Natural killer cell (primary cell): ENCODE results near the gene SCGB3A2. TPM values are rescaled to one million over a fixed set of nuclear protein-coding genes. Genes with fewer than 3 reads are reported as not detected.

Source experiments
- ATAC-seq, 3 donors: fragments of 150-1000 bp in 2 of 3; fragments of 200-7000 bp in 1 of 3; cut with Tn5 transposase; 1 replicate in 1 of 3; 2 replicates in 2 of 3; pipeline ENCODE4 v1.10.0; 2021; ENCODE audit warnings: mild to moderate bottlenecking in 2 of 3, moderate library complexity in 2 of 3
- DNase-seq, 2 donors: peaks; one replicate each; pipeline versions ENCODE4 v3.0.0 to v3.0.0-alpha.2; 2013 to 2021; ENCODE audit warnings: mixed read lengths in 1 of 2
- H3K27ac ChIP-seq: one replicate; pipeline ENCODE4 v1.5.1; 2013; ENCODE audit warnings: mild to moderate bottlenecking, low read length
- H3K27me3 ChIP-seq: one replicate; pipeline ENCODE4 v1.6.1; 2013; ENCODE audit warnings: low read length; ENCODE audit not compliant: control insufficient read depth, insufficient read depth
- H3K36me3 ChIP-seq: one replicate; pipeline ENCODE4 v1.6.1; 2013; ENCODE audit warnings: low read length; ENCODE audit not compliant: control insufficient read depth, insufficient read depth
- H3K4me1 ChIP-seq: one replicate; pipeline ENCODE4 v1.6.1; 2013; ENCODE audit warnings: low read length; ENCODE audit not compliant: control insufficient read depth, insufficient read depth
- H3K4me3 ChIP-seq: one replicate; pipeline ENCODE4 v1.5.1; 2013; ENCODE audit warnings: low read length
- H3K9me3 ChIP-seq: one replicate; pipeline ENCODE4 v1.6.1; 2013; ENCODE audit warnings: low read length; ENCODE audit not compliant: control insufficient read depth, insufficient read depth
- H3K27ac Mint-ChIP-seq, 2 donors: one replicate each; pipeline ENCODE4 v1.8.0; 2022; ENCODE audit warnings: mild to moderate bottlenecking in 2 of 2, mixed read lengths in 2 of 2, moderate library complexity in 1 of 2
- H3K27me3 Mint-ChIP-seq, 2 donors: one replicate each; pipeline ENCODE4 v1.8.0; 2022; ENCODE audit warnings: low read depth in 2 of 2, mixed read lengths in 2 of 2
- H3K36me3 Mint-ChIP-seq: one replicate; pipeline ENCODE4 v1.8.0; 2022; ENCODE audit warnings: mixed read lengths
- H3K4me1 Mint-ChIP-seq, 2 donors: one replicate each; pipeline ENCODE4 v1.8.0; 2022; ENCODE audit warnings: mixed read lengths in 2 of 2
- H3K4me3 Mint-ChIP-seq: one replicate; pipeline ENCODE4 v1.8.0; 2022; ENCODE audit warnings: mild to moderate bottlenecking, moderate library complexity, mixed read lengths
- H3K9me3 Mint-ChIP-seq, 2 donors: one replicate each; pipeline ENCODE4 v1.8.0; 2022; ENCODE audit warnings: mixed read lengths in 2 of 2
- CTCF ChIP-seq: fragments of 200-600 bp; IDR thresholded peaks from one replicate; pipeline ENCODE4 v1.8.0; 2022; ENCODE audit warnings: antibody characterized with exemption
- WGBS: methylation state at CpG from one replicate; pipeline ENCODE4 v1.1.7; 2013; ENCODE audit warnings: missing lambda C conversion rate; ENCODE audit not compliant: insufficient coverage; 5-methylcytosine and 5-hydroxymethylcytosine counted together
- intact Hi-C: fragments of 100-400 bp; cut with micrococcal nuclease; formaldehyde crosslinking; loops from one replicate; pipeline ENCODE4 v1.14.2; 2022
- total RNA-seq, 4 donors: library from RNA; stranded (reverse); fragments of 120-200 nt in 1 of 4; gene quantifications; one replicate each; pipeline versions ENCODE4 v1.2.3 to v1.2.4, GENCODE V29; 2013 to 2022

Gene SCGB3A2
- total RNA-seq, 3 donors from 2014 or later (not counting 1 experiment from before 2014, with no cell fraction given), result 1.2 TPM; not detected in 2

GRCh38 chr5:147858565-147858964 is 19.9 kb upstream of the SCGB3A2 start:
- DNase-seq (no peak), ATAC-seq (no peak)
- Histone ChIP-seq H3K9me3 (no peaks in the 10 kb centered on the region), H3K27ac (no peak overlapping the region), H3K4me3 (no peak overlapping the region), H3K27me3 (no peaks in the 10 kb centered on the region), H3K36me3 (no peaks in the 10 kb centered on the region), H3K4me1 (no peaks in the 10 kb centered on the region)
- no peaks in the 10 kb centered on the region for H3K9me3 Mint-ChIP-seq
- intact Hi-C loops, result loop anchor here (5.0 kb wide), 1 partner anchor 874 kb away; no protein-coding TSS in a partner anchor
- peaks cover 0 to 5% of the 10 kb centered on the region in 2 donors for H3K4me1 Mint-ChIP-seq
- no peak overlapping the region for H3K27ac Mint-ChIP-seq
- no CpG with 5 or more reads among the region's 1 CpG for WGBS
- no peaks in the 10 kb centered on the region for H3K36me3 Mint-ChIP-seq
- H3K27me3 Mint-ChIP-seq, result peaks cover 3 to 7% of the 10 kb centered on the region in 2 donors
- H3K4me3 Mint-ChIP-seq, result no peak overlapping the region
- TF ChIP-seq CTCF, result no peak

GRCh38 chr5:147859962-147860640 is 18.4 kb upstream of the SCGB3A2 start:
- no peaks in the 10 kb centered on the region for H3K36me3 Mint-ChIP-seq
- intact Hi-C loops, result loop anchor here (5.0 kb wide), 1 partner anchor 872 kb away; no protein-coding TSS in a partner anchor
- H3K27me3 Mint-ChIP-seq, result peaks cover 0 to 5% of the 10 kb centered on the region in 2 donors
- no peak overlapping the region for H3K4me3 Mint-ChIP-seq
- TF ChIP-seq CTCF, result no peak
- H3K36me3 ChIP-seq, result no peaks in the 10 kb centered on the region
- H3K4me1 Mint-ChIP-seq, result peaks cover 0 to 5% of the 10 kb centered on the region in 2 donors
- no peaks in the 10 kb centered on the region for H3K9me3 ChIP-seq
- WGBS, result 96% methylated on average over 3 of the region's 3 CpGs
- H3K4me1 ChIP-seq, result no peaks in the 10 kb centered on the region
- no peaks in the 10 kb centered on the region for H3K27me3 ChIP-seq
- DNase-seq (no peak), ATAC-seq (no peak)
- H3K27ac ChIP-seq, result no peak overlapping the region
- no peaks in the 10 kb centered on the region for H3K9me3 Mint-ChIP-seq
- no peak overlapping the region for H3K27ac Mint-ChIP-seq
- H3K4me3 ChIP-seq, result no peak overlapping the region

- no peak overlapping the region for H3K27ac ChIP-seq
- Mint-ChIP-seq H3K9me3 (no peaks in the 10 kb centered on the region), H3K36me3 (no peaks in the 10 kb centered on the region), H3K27ac (no peak overlapping the region), H3K4me1 (peaks cover 0 to 5% of the 10 kb centered on the region in 2 donors), H3K4me3 (no peak overlapping the region), H3K27me3 (peaks cover 0 to 5% of the 10 kb centered on the region in 2 donors)
- intact Hi-C loops, result no loop called here
- H3K36me3 ChIP-seq, result no peaks in the 10 kb centered on the region
- 89% methylated on average over 1 of the region's 1 CpG for WGBS
- DNase-seq (no peak), ATAC-seq (no peak)
- no peak for TF ChIP-seq CTCF
- H3K4me3 ChIP-seq, result no peak overlapping the region
- no peaks in the 10 kb centered on the region for H3K27me3 ChIP-seq
- no peaks in the 10 kb centered on the region for H3K4me1 ChIP-seq
- H3K9me3 ChIP-seq, result no peaks in the 10 kb centered on the region
Measured at GRCh38 chr5:147860641-147861025, 17.9 kb upstream of the SCGB3A2 start.
